Measurements from ENCODE around the gene POLR2A. TPM values are rescaled to one million over a fixed set of nuclear protein-coding genes. Genes with fewer than 3 reads are reported as not detected.

The POLR2A gene
- 100 to 1,000 TPM in 3 of 4 donors, 10 to 100 TPM in 1; 93.9 to 120 (median 110) TPM for total RNA-seq

- no peak for TF ChIP-seq CTCF (IDR thresholded peaks at IDR 0.05)
- TF ChIP-seq POLR2A (IDR thresholded peaks at IDR 0.05) = peak in 1 of 2 donors; percentile 100
- peak; percentile 96 to 99 for DNase-seq (ENCODE audit: low spot score in 2 of 2)
- 0% methylated on average over 58 to 60 of the region's 64 CpGs for WGBS, 2 donors
- H3K4me3 ChIP-seq (ENCODE audit: low read depth, poor library complexity, severe bottlenecking) = peak within 1 kb of the TSS; percentile 71
- intact Hi-C loops (cut with DNase I; ENCODE audit: low total_unique reads) = no loop called here
Measured at GRCh38 chr17:7484067-7484918, at the start of gene POLR2A. Gene POLR2A, plus strand, starts transcription at chr17:7484366.

GRCh38 chr17:7435676-7436555 is 48.2 kb upstream of the POLR2A start:
- peak; percentile 54 to 93 for DNase-seq (ENCODE audit: low spot score in 2 of 2)
- TF ChIP-seq CTCF (IDR thresholded peaks at IDR 0.05) (no peak), POLR2A (IDR thresholded peaks at IDR 0.05) (no peak)
- intact Hi-C loops (cut with DNase I; ENCODE audit: low total_unique reads) = loop anchor here (10.0 kb wide), 1 partner anchor 129 kb away; the partner anchor contains the start of gene SENP3
- peak overlapping the region; percentile 22 for H3K4me3 ChIP-seq (ENCODE audit: low read depth, poor library complexity, severe bottlenecking)
- WGBS, 2 donors = 6 to 8% methylated on average over 39 to 47 of the region's 49 CpGs

- H3K4me3 ChIP-seq (ENCODE audit: low read depth, poor library complexity, severe bottlenecking) = no peak overlapping the region
- DNase-seq (ENCODE audit: low spot score in 2 of 2) = peak; percentile 58 to 95
- intact Hi-C loops (cut with DNase I; ENCODE audit: low total_unique reads) = loop anchor here (10.0 kb wide), 1 partner anchor 128 kb away; the partner anchor contains the start of gene SENP3
- no peak for TF ChIP-seq CTCF (IDR thresholded peaks at IDR 0.05)
- TF ChIP-seq POLR2A (IDR thresholded peaks at IDR 0.05) = no peak
- 5 to 6% methylated on average over 39 to 51 of the region's 92 CpGs for WGBS, 2 donors
Measured at GRCh38 chr17:7436556-7437368, 47.4 kb upstream of the POLR2A start.

GRCh38 chr17:7437369-7437863 is 46.8 kb upstream of the POLR2A start:
- no peak for DNase-seq (ENCODE audit: low spot score in 2 of 2)
- intact Hi-C loops (cut with DNase I; ENCODE audit: low total_unique reads) = loop anchor here (10.0 kb wide), 1 partner anchor 127 kb away; the partner anchor contains the start of gene SENP3
- 17 to 24% methylated on average over 22 to 23 of the region's 31 CpGs for WGBS, 2 donors
- TF ChIP-seq POLR2A (IDR thresholded peaks at IDR 0.05) = no peak
- no peak for TF ChIP-seq CTCF (IDR thresholded peaks at IDR 0.05)
- no peak overlapping the region for H3K4me3 ChIP-seq (ENCODE audit: low read depth, poor library complexity, severe bottlenecking)
